GM23338 (cell line): ENCODE measurements around the gene PLCG2.

Experiments
- EZH2phosphoT487 ChIP-seq: fragments of 200-600 bp; sonication (generic); IDR thresholded peaks from one replicate; pipeline ENCODE4 v1.8.1; 2018; ENCODE audit warnings: antibody characterized with exemption; ENCODE audit not compliant: unreplicated experiment
- JUNB ChIP-seq: IDR thresholded peaks from one replicate; pipeline ENCODE4 v1.6.1; 2016; ENCODE audit warnings: antibody characterized with exemption; ENCODE audit not compliant: unreplicated experiment
- POLR2AphosphoS5 ChIP-seq: IDR thresholded peaks from 2 replicates; pipeline ENCODE4 v1.6.1; 2016; ENCODE audit warnings: antibody characterized with exemption, low read depth
- TF ChIP-seq, protein P1 (sequence below), 2 experiments: fragments of 200-600 bp in 1 of 2; sonication (generic) in 1 of 2; conservative IDR thresholded peaks; 2 replicates each; pipeline versions ENCODE4 v1.5.1 to v1.6.1; 2016 to 2017; ENCODE audit warnings: antibody characterized with exemption in 2 of 2, low read depth in 2 of 2, mild to moderate bottlenecking in 2 of 2, moderate library complexity in 1 of 2
- TF ChIP-seq, protein P2 (sequence below): IDR thresholded peaks from 2 replicates; pipeline ENCODE4 v1.6.1; 2016; ENCODE audit warnings: antibody characterized with exemption

- TF ChIP-seq, protein P1, sequence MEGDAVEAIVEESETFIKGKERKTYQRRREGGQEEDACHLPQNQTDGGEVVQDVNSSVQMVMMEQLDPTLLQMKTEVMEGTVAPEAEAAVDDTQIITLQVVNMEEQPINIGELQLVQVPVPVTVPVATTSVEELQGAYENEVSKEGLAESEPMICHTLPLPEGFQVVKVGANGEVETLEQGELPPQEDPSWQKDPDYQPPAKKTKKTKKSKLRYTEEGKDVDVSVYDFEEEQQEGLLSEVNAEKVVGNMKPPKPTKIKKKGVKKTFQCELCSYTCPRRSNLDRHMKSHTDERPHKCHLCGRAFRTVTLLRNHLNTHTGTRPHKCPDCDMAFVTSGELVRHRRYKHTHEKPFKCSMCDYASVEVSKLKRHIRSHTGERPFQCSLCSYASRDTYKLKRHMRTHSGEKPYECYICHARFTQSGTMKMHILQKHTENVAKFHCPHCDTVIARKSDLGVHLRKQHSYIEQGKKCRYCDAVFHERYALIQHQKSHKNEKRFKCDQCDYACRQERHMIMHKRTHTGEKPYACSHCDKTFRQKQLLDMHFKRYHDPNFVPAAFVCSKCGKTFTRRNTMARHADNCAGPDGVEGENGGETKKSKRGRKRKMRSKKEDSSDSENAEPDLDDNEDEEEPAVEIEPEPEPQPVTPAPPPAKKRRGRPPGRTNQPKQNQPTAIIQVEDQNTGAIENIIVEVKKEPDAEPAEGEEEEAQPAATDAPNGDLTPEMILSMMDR (conservative IDR thresholded peaks at IDR 0.05; ENCODE audit: low read depth in 2 of 2), result no peak
- TF ChIP-seq JUNB (no peak), POLR2AphosphoS5 (no peak), EZH2phosphoT487 (no peak)
- TF ChIP-seq, protein P2, sequence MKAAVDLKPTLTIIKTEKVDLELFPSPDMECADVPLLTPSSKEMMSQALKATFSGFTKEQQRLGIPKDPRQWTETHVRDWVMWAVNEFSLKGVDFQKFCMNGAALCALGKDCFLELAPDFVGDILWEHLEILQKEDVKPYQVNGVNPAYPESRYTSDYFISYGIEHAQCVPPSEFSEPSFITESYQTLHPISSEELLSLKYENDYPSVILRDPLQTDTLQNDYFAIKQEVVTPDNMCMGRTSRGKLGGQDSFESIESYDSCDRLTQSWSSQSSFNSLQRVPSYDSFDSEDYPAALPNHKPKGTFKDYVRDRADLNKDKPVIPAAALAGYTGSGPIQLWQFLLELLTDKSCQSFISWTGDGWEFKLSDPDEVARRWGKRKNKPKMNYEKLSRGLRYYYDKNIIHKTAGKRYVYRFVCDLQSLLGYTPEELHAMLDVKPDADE, result no peak
Observed at GRCh38 chr16:81817296-81817695, 38.2 kb downstream of the PLCG2 start.
